ENCODE results near the gene SNCB. TPM values are rescaled to one million over a fixed set of nuclear protein-coding genes. Genes with fewer than 3 reads are reported as not detected.

Gene SNCB
- total and polyA plus RNA-seq, 2 of the 13 experiments (the other 11 are each of a cell fraction or from before 2014, with no cell fraction given), result not detected

DNA sequence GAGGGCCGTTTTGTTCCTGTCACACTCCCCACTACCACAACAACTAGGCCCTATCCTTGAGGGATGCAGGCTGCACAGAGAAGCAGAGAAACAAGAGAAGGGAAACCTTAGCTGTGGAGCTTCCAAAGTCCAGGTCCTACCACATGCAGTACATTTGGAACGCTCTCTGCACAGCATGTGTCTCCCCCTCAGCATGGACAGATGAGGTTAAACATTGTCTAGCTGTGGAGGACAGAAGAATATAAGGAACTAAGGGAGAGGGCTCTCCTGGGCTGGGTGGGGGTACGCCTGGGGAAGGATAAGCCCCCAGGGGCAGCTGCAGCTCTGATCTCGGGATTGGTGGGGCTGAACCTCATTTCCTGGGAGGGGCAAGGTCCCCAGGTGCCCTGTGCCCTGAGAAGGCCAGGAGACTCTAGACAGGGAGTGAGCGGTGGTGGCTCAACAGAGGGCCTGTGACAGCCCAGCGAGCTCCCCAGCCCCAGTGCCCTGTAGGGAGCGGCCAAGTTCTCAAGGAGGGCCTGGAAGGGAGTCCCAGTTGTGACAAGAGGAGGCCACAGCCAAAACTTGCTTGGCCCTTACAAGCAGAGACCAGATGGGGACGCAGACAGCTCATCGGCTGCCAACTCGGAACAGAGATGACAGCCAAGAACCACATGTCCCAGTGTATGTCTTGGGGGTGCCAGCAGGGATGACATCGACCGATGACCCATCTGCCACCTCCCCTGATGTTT is 47.0 kb upstream of the SNCB start (continued):
- TF ChIP-seq, protein P1, sequence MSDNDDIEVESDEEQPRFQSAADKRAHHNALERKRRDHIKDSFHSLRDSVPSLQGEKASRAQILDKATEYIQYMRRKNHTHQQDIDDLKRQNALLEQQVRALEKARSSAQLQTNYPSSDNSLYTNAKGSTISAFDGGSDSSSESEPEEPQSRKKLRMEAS (IDR thresholded peaks at IDR 0.05), result peak; percentile 84
- TF ChIP-seq ZNF33B (CRISPR knock-in tag; IDR thresholded peaks at IDR 0.05), result no peak
- TF ChIP-seq ZNF773 (CRISPR knock-in tag; IDR thresholded peaks at IDR 0.05; ENCODE audit: borderline replicate concordance), result no peak
- no peak for TF ChIP-seq ZNF557 (CRISPR knock-in tag; IDR thresholded peaks at IDR 0.05)
- TF ChIP-seq ZNF781 (CRISPR knock-in tag; IDR thresholded peaks at IDR 0.05; ENCODE audit: borderline replicate concordance, not compliant biosample characterization), result no peak
- no peak for TF ChIP-seq PAWR (CRISPR knock-in tag; IDR thresholded peaks at IDR 0.05; ENCODE audit: borderline replicate concordance)
- TF ChIP-seq EZH2 (conservative IDR thresholded peaks at IDR 0.05; ENCODE audit: low read depth, low read length), result no peak
- TF ChIP-seq, protein P2, sequence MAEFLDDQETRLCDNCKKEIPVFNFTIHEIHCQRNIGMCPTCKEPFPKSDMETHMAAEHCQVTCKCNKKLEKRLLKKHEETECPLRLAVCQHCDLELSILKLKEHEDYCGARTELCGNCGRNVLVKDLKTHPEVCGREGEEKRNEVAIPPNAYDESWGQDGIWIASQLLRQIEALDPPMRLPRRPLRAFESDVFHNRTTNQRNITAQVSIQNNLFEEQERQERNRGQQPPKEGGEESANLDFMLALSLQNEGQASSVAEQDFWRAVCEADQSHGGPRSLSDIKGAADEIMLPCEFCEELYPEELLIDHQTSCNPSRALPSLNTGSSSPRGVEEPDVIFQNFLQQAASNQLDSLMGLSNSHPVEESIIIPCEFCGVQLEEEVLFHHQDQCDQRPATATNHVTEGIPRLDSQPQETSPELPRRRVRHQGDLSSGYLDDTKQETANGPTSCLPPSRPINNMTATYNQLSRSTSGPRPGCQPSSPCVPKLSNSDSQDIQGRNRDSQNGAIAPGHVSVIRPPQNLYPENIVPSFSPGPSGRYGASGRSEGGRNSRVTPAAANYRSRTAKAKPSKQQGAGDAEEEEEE (CRISPR knock-in tag; IDR thresholded peaks at IDR 0.05; ENCODE audit: borderline replicate concordance), result no peak
- TF ChIP-seq CBX2 (IDR thresholded peaks at IDR 0.05; ENCODE audit: low read depth, low read length), result no peak
- no peak for TF ChIP-seq CBX2 (CRISPR knock-in tag; IDR thresholded peaks at IDR 0.05; ENCODE audit: low read depth)
- no peak for TF ChIP-seq ZBTB20 (CRISPR knock-in tag; IDR thresholded peaks at IDR 0.05; ENCODE audit: borderline replicate concordance, low read depth)
- TF ChIP-seq CREB1 (IDR thresholded peaks at IDR 0.05), result no peak
- no peak for TF ChIP-seq CREB1 (CRISPR knock-in tag; IDR thresholded peaks at IDR 0.05)
- TF ChIP-seq ISL2 (CRISPR knock-in tag; IDR thresholded peaks at IDR 0.05), result no peak
- no peak for TF ChIP-seq RNF2 (conservative IDR thresholded peaks at IDR 0.05; ENCODE audit: low read depth)
- 0 out of 2 replicates have a peak, but pooled peaks have one; percentile 33 for TF ChIP-seq GZF1 (CRISPR knock-in tag; IDR thresholded peaks at IDR 0.05)
- TF ChIP-seq ERF (CRISPR knock-in tag; IDR thresholded peaks at IDR 0.05), result no peak
- no peak for TF ChIP-seq ZNF496 (CRISPR knock-in tag; IDR thresholded peaks at IDR 0.05; ENCODE audit: insufficient replicate concordance)
- TF ChIP-seq ZNF788 (CRISPR knock-in tag; IDR thresholded peaks at IDR 0.05; ENCODE audit: borderline replicate concordance), result 0 out of 2 replicates have a peak, but pooled peaks have one; percentile 23
- TF ChIP-seq, protein P3, sequence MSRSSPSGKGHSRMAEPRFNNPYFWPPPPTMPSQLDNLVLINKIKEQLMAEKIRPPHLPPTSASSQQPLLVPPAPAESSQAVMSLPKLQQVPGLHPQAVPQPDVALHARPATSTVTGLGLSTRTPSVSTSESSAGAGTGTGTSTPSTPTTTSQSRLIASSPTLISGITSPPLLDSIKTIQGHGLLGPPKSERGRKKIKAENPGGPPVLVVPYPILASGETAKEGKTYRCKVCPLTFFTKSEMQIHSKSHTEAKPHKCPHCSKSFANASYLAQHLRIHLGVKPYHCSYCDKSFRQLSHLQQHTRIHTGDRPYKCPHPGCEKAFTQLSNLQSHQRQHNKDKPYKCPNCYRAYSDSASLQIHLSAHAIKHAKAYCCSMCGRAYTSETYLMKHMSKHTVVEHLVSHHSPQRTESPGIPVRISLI (CRISPR knock-in tag; IDR thresholded peaks at IDR 0.05; ENCODE audit: borderline replicate concordance), result no peak
- TF ChIP-seq ZSCAN21 (CRISPR knock-in tag; IDR thresholded peaks at IDR 0.05; ENCODE audit: borderline replicate concordance), result no peak
- TF ChIP-seq EP300 (IDR thresholded peaks at IDR 0.05; ENCODE audit: low read depth in 2 of 2, low read length in 2 of 2), result 0 out of 4 replicates have a peak, but pooled peaks of 1 of the 2 experiments have one; percentile 7
- TF ChIP-seq EP300 (CRISPR knock-in tag; IDR thresholded peaks at IDR 0.05; ENCODE audit: borderline replicate concordance), result no peak
- no peak for TF ChIP-seq MAFG (CRISPR knock-in tag; IDR thresholded peaks at IDR 0.05)
- no peak for TF ChIP-seq GATAD2A (CRISPR knock-in tag; IDR thresholded peaks at IDR 0.05)
